DOHH2 (cell line): ENCODE data around the gene TMEM123.

Experiments
- H3F3A ChIP-seq: fragments of 200-600 bp; sonication (generic), shearing (Covaris generic); 2 replicates; pipeline ENCODE4 v1.6.0; 2016; ENCODE audit warnings: antibody characterized with exemption, mild to moderate bottlenecking; ENCODE audit not compliant: control insufficient read depth, insufficient read depth
- H3K27ac ChIP-seq: fragments of 200-600 bp; sonication (generic); 2 replicates; pipeline ENCODE4 v1.5.1; 2014; ENCODE audit warnings: low read depth, mild to moderate bottlenecking, low read length, moderate library complexity
- H3K27me3 ChIP-seq: fragments of 200-600 bp; sonication (generic); 2 replicates; pipeline ENCODE4 v1.6.1; 2014; ENCODE audit warnings: mild to moderate bottlenecking, low read length, mixed read lengths; ENCODE audit not compliant: control insufficient read depth
- H3K36me3 ChIP-seq: fragments of 200-600 bp; sonication (generic); 2 replicates; pipeline ENCODE4 v1.6.1; 2014; ENCODE audit warnings: mild to moderate bottlenecking, low read length, moderate library complexity, mixed read lengths; ENCODE audit not compliant: control insufficient read depth
- H3K4me1 ChIP-seq: fragments of 200-600 bp; sonication (generic); 2 replicates; pipeline ENCODE4 v1.6.1; 2014; ENCODE audit warnings: mild to moderate bottlenecking, low read length, mixed read lengths; ENCODE audit not compliant: control insufficient read depth
- H3K4me2 ChIP-seq: fragments of 200-600 bp; sonication (generic); 2 replicates; pipeline ENCODE4 v1.6.0; 2014; ENCODE audit warnings: mild to moderate bottlenecking, low read length, moderate library complexity
- H3K4me3 ChIP-seq: fragments of 200-600 bp; sonication (generic); 2 replicates; pipeline ENCODE4 v1.5.1; 2014; ENCODE audit warnings: mild to moderate bottlenecking, low read length, mixed read lengths
- H3K79me2 ChIP-seq: fragments of 200-600 bp; sonication (generic); 2 replicates; pipeline ENCODE4 v1.6.1; 2014; ENCODE audit warnings: mild to moderate bottlenecking, low read length, mixed read lengths; ENCODE audit not compliant: control insufficient read depth
- H3K9me2 ChIP-seq: fragments of 200-600 bp; sonication (generic); replicated peaks from 2 replicates; pipeline ENCODE4 v1.6.1; 2014; ENCODE audit warnings: mild to moderate bottlenecking, low read length, mixed read lengths; ENCODE audit not compliant: control insufficient read depth
- H3K9me3 ChIP-seq: fragments of 200-600 bp; sonication (generic); 2 replicates; pipeline ENCODE4 v1.6.1; 2014; ENCODE audit warnings: antibody characterized with exemption, low read length, mixed read lengths; ENCODE audit not compliant: control insufficient read depth, insufficient read depth
- H4K20me1 ChIP-seq: fragments of 200-600 bp; sonication (generic); 2 replicates; pipeline ENCODE4 v1.6.0; 2014; ENCODE audit warnings: low read depth, mild to moderate bottlenecking, antibody characterized with exemption, low read length, moderate library complexity; ENCODE audit not compliant: control insufficient read depth, insufficient read depth
- CTCF ChIP-seq: fragments of 200-600 bp; sonication (generic); IDR thresholded peaks from one replicate; pipeline ENCODE4 v1.5.1; 2014; ENCODE audit warnings: antibody characterized with exemption, mild to moderate bottlenecking, low read depth, low read length; ENCODE audit not compliant: poor library complexity, severe bottlenecking
- EZH2phosphoT487 ChIP-seq: fragments of 200-600 bp; sonication (generic); IDR thresholded peaks from 2 replicates; pipeline ENCODE4 v1.6.1; 2017; ENCODE audit warnings: borderline replicate concordance, mild to moderate bottlenecking, antibody characterized with exemption, low read length, moderate library complexity, mixed read lengths

The TMEM123 gene

GRCh38 chr11:102452461-102453301 is at the start of gene TMEM123:
TSS of gene TMEM123 (minus strand) at chr11:102452765. CDS start at chr11:102452623, 142 bp downstream.
- Histone ChIP-seq H3K9me3 (no peaks in the 10 kb centered on the region), H3K4me3 (peak within 1 kb of the TSS; percentile 82), H3K27me3 (no peaks in the 10 kb centered on the region), H3K27ac (peak within 1 kb of the TSS; percentile 92), H3F3A (peaks cover 15% of the 10 kb centered on the region), H3K9me2 (no peaks in the 10 kb centered on the region), H3K79me2 (peaks cover 52% of the 10 kb centered on the region), H3K4me2 (peak within 1 kb of the TSS; percentile 76), H4K20me1 (peaks cover 28% of the 10 kb centered on the region), H3K4me1 (peaks cover 73% of the 10 kb centered on the region), H3K36me3 (peaks cover 46% of the 10 kb centered on the region)
- TF ChIP-seq CTCF = no peak
- TF ChIP-seq EZH2phosphoT487 = no peak

- Histone ChIP-seq H3K9me2 (no peaks in the 10 kb centered on the region), H4K20me1 (no peaks in the 10 kb centered on the region), H3K4me1 (peaks cover 16% of the 10 kb centered on the region), H3F3A (no peaks in the 10 kb centered on the region), H3K9me3 (no peaks in the 10 kb centered on the region), H3K4me3 (no peak overlapping the region), H3K27ac (no peak overlapping the region), H3K36me3 (no peaks in the 10 kb centered on the region), H3K27me3 (no peaks in the 10 kb centered on the region), H3K4me2 (no peak overlapping the region), H3K79me2 (no peaks in the 10 kb centered on the region)
- TF ChIP-seq EZH2phosphoT487 (no peak), CTCF (no peak)
Measured at GRCh38 chr11:102500829-102501228, 48.3 kb upstream of the TMEM123 start.

GRCh38 chr11:102499931-102500330 is 47.4 kb upstream of the TMEM123 start:
- no peaks in the 10 kb centered on the region for H4K20me1 ChIP-seq
- no peaks in the 10 kb centered on the region for H3K36me3 ChIP-seq
- H3K27me3 ChIP-seq = no peaks in the 10 kb centered on the region
- H3K9me2 ChIP-seq = no peaks in the 10 kb centered on the region
- H3K4me3 ChIP-seq = no peak overlapping the region
- H3K27ac ChIP-seq = no peak overlapping the region
- TF ChIP-seq EZH2phosphoT487 (no peak), CTCF (no peak)
- no peaks in the 10 kb centered on the region for H3F3A ChIP-seq
- H3K79me2 ChIP-seq = no peaks in the 10 kb centered on the region
- no peaks in the 10 kb centered on the region for H3K9me3 ChIP-seq
- no peak overlapping the region for H3K4me2 ChIP-seq
- peaks cover 23% of the 10 kb centered on the region for H3K4me1 ChIP-seq
